GM19438 (cell line): Measurements from ENCODE around the gene CSE1L.
"Not testable (repeated sequence)": the region's sequence is repeated elsewhere in the genome, so short reads cannot be mapped to it uniquely, and the experiment has no call there.

Experiments
- ATAC-seq: cut with Tn5 transposase; IDR thresholded peaks from one replicate; pipeline ENCODE4 v1.9.1; 2021; ENCODE audit warnings: low read depth; ENCODE audit not compliant: unreplicated experiment

Gene CSE1L

DNA sequence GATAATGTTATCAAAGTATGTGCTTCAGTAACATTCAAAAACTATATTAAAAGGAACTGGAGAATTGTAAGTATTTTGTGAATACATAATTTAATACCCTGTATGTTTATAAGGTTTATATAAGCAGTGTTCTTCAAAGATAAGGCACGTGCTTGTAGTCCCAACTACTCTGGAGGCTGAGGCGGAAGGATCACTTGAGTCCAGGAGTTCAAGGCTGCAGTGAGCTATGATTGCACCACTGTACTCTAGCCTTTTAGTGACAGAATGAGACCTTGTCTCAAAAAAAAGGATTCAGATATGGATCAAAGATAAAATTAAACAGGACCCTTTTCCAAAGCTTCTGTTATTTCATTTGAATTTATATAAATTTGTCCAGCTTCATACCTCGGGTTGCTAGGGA lies 17.2 kb downstream of the CSE1L start:
- no peak for ATAC-seq

DNA sequence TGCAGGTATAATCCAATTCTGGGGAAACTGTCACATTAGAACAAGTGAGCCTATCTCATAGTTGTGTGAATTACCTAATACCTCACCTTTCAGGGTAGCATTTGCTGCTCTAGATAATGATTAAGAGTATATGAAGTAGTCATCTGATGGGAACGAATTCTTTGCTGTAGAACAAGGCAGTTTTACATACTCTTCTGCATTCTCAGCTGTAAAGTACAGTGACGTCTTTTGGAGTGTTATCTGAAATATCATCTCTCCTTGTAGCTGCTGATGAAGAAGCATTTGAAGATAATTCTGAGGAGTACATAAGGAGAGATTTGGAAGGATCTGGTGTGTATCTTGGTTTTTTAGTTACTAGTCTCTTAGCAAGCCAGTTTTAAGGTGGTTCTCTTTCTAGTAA lies 28.4 kb downstream of the CSE1L start:
- no peak for ATAC-seq

DNA sequence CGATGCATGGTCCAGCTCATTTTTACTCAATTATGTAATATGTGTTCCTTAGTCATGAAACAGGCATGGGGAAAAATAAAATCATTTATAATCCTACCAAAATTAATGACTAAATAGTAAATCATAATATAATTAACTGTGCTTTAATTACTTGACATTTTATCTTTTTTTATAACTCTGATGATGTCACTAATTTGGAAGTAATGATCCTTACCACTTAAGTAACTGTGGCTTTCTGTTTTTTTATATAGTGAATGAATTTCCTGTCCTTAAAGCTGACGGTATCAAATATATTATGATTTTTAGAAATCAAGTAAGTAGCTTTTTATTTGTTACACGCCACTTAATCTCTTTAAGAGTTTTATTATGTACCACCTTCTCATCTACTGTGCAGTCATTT lies 32.2 kb downstream of the CSE1L start:
- ATAC-seq = no peak

DNA sequence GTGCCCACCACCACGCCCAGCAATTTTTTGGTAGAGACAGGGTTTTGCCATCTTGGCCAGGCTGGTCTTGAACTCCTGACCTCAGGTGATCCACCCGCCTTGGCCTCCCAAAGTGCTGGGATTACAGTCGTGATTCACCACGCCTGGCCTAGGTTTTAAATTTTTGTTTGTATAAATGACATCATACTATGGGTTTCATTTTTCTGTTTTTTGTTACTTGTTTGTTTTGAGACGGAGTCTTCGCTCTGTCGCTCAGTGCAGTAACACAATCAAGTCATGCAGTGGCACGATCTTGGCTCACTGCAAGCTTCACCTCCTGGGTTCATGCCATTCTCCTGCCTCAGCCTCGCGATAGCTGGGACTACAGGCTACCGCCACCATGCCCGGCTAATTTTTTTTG lies 36.2 kb downstream of the CSE1L start:
- not testable (repeated sequence) for ATAC-seq

DNA sequence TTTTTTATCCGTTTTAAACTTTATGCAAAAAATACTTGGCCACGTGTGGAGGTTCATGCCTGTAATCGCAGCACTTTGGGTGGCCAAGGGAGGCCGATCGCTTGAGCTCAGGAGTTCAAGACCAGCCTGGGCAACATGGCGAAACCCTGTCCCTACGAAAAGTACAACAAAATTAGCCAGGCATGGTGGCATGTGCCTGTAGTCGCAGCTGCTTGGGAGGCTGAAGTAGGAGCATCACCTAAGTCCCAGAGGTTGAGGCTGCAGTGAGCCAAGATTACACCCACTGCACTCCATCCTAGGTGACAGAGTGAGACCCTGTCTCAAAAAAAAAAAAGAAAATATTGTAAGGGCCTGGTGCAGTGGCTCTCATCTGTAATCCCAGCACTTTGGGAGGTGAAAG lies 45.0 kb downstream of the CSE1L start:
- no peak for ATAC-seq

DNA sequence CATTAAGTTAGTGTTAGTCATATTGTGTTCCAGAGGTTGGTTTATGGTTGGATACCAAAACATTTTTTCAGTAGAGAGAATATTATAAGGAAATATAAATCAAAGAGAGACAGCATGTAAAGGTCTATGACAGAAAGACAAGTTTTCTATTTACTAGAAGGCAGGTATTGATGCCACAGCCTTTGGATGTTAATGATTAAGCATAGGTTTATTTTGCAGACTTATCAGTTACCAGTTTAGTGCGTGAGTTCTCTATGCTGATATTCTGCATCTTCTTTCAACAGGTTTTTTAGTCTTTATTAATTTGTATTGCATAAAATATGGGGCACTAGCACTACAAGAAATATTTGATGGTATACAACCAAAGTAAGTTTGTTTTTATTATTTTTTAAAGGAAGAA lies 45.6 kb downstream of the CSE1L start:
- no peak for ATAC-seq

DNA sequence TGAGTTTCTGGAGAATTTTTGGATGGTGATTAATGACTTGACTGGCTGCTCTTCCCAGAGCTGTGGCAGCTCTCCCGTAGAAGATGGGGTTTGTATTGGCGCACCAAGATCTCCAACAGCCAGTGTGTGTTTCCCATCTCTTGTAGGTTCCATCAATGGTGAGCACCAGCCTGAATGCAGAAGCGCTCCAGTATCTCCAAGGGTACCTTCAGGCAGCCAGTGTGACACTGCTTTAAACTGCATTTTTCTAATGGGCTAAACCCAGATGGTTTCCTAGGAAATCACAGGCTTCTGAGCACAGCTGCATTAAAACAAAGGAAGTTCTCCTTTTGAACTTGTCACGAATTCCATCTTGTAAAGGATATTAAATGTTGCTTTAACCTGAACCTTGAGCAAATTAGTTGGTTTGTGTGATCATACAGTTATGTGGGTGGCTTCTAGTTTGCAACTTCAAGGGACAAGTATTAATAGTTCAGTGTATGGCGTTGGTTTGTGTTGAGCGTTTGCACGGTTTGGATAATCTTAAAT lies 50.2 kb downstream of the CSE1L start:
- no peak for ATAC-seq

DNA sequence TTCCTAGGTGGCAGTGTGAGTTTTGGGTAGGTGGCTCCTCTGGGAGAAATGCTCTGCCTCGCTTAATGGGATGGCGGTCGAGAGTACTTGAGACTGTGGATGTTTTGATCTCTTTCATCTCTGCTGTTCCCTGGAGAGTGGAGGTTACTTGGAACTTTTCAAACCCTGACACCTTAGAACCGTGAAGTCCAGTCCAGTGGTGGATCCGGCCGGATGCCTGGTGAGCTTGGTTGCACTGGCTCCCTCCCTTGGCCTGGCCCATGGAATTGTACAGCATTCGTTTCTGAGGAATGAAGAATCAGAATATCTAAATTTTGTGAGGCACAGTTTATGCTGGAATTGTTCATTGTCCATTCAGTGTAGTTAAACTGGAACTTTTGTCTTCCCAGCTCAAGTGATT lies 51.0 kb downstream of the CSE1L start:
- ATAC-seq = no peak

DNA sequence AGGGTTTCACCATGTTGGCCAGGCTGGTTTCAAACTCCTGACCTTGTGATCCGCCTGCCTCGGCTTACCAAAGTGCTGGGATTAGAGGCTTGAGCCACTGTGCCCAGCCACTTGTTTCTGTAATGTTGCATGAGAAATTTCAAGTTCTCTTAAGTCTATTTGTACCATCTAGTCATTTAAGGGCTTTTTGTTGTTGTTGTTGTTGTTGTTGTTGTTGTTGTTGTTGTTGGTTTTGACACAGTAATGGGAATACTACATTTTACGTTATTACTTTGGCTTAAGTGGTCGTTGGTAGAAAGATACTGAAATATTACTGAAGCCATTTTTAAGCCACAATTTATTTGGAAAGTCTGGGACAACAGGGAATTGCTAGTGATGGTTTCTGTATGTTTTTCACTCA lies 52.0 kb downstream of the CSE1L start:
- no peak for ATAC-seq

DNA sequence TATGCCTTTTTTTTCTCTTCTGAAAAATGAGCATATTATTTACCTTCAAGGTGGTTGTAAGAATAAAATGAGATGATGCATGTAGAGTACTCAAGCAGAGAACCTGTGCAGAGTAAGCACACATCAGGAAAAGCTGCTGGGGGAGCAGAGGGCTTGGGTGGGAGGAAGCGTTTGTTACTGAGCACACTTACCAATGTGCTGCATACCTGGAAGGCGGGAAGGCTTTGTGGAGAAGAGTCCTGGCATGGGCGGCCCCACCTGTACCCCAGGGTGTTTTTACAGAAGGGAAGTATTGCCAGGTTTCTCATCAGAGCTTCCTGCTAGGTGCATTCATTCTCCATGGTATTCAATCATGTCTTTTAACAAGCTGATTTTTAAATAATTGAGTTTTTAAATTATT lies 52.9 kb downstream of the CSE1L start:
- ATAC-seq = no peak

DNA sequence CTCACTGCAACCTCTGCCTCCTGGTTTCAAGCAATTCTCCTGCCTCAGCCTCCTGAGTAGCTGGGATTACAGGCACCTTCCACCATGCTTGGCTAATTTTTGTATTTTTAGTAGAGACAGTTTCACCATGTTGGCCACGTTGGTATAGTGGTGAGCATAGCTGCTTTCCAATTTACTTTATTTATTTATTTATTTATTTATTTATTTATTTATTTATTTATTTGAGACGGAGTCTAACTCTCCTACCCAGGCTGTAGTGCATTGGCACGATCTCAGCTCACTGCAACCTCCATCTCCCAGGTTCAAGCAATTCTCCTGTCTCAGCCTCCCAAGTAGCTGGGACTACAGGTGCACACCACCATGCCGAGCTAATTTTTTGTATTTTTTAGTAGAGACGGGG lies 54.2 kb downstream of the CSE1L start:
- not testable (repeated sequence) for ATAC-seq

DNA sequence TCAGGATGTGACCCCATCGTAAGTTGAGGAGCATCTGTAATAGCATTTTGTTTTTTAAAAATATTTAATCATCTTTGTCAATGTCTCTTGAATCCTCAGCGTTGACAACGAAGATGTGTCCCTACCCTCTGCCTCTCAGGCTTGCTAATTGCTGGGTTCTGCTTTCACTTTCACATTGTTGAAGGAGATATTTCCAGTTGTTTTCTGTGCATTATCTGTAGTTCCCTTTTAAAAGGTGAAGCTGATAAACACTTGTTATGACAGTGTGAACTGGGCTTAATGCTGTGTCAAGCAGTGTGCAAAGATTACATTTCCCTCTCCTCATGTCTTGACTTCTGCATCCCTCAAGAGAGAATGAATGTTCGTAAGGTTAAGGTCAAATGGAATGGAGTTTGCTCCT lies 54.9 kb downstream of the CSE1L start:
- no peak for ATAC-seq

DNA sequence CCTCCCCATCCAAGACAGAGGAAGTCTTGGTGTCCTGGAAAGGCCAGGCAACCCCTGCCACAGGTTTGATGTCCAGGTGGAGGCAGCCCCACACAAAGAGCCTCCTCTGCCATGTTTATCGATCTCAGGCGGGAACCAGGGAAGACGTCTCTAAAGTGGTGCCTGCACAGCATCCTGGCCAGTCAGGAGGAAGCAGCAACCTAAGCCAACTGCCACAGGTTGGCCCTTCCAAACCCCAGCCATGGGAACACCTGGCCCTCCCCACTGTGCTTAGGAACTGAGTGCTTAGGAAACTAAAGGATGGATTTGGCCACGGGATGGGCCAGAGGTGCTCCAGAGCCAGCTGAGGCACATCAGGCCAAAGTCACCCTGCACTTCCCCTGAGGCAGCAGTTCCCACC lies 56.9 kb downstream of the CSE1L start:
- no peak for ATAC-seq

DNA sequence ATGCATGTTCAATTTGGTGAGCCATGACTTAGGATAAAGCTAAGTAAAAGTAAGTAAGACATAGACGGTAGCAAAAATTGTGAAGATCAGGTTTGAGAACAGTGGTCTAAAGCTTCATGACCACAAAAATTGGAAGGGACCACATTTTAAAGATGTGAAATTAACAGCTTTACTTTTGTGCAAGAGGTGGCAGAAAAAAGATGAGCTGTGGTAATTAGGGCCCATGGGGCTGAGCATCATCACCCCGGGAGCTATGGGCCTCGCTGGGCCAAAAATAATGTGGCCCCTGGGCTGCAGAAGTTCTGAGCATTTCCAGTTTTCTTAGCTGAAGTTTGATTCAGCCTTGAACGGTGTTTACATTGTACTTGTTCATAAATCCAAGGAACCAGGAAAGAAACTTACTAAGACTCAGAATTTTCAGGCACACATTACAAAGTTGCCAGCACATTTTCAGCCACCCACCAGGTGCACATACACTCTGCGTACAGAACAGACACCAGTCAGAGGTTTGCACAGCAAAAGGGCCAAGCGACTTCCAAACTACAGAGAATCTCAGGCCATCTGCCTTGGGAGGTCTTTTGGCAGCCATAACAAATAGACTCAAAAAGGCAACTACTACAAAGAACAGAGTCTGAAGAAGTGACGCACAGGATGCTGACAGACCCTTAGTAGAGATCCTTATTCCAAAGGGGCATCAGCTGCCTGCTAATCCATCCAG lies 57.7 kb downstream of the CSE1L start:
- ATAC-seq = no peak

DNA sequence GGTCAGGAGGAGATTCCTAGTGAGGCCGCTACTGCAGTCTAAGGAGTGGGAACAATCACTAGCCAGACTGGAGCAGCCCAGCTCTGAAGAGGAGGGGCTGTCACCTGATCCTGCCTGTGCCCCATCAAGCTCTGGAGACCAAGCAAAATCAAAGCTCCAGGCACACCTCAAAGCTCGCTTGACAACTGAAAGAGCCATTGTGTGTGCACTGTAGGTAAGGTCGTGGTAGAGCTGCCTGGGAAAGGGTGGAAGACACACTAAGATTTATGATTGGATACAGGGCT lies 58.2 kb downstream of the CSE1L start:
- ATAC-seq = no peak

DNA sequence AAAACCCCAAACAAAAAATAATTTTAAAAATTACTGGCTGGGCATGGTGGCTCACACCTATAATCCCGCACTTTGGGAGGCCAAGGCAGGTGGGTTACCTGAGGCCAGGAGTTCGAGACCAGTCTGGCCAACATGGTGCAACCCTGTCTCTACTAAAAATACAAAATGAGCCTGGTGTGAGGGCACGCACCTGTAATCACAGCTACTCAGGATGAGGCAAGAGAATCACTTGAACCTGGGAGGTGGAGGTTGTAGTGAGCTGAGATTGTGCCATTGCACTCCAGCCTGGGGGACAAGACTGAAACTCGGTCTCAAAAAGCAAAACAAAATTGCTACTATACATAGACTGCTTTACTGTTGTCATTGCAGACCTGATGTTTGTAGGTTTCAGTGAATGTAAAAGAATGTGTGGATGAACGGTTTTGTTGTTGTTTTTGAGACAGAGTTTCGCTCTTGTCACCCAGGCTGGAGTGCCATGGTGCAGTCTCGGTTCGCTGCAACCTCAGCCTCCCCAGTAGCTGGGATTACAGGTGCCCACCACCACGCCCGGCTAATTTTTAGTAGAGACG lies 59.0 kb downstream of the CSE1L start:
- ATAC-seq = not testable (repeated sequence)

DNA sequence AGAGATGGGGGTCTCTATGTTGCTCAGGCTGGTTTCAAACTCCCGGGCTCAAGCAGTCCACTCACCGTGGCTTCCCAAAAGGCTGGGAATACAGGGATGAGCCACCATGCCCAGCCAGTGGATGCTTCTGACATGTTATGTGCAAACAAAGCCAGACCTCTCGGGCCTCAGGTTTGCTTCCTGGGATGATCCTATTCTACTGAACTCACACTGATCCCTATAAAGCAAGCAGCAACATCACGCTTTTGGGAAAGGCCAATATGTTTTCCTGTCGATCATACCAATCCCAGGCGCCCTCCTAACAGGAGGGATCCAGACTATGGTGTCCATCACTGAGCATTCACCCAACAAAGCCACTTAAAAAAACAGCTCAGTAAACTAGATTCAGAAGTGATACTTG lies 60.2 kb downstream of the CSE1L start:
- no peak for ATAC-seq

DNA sequence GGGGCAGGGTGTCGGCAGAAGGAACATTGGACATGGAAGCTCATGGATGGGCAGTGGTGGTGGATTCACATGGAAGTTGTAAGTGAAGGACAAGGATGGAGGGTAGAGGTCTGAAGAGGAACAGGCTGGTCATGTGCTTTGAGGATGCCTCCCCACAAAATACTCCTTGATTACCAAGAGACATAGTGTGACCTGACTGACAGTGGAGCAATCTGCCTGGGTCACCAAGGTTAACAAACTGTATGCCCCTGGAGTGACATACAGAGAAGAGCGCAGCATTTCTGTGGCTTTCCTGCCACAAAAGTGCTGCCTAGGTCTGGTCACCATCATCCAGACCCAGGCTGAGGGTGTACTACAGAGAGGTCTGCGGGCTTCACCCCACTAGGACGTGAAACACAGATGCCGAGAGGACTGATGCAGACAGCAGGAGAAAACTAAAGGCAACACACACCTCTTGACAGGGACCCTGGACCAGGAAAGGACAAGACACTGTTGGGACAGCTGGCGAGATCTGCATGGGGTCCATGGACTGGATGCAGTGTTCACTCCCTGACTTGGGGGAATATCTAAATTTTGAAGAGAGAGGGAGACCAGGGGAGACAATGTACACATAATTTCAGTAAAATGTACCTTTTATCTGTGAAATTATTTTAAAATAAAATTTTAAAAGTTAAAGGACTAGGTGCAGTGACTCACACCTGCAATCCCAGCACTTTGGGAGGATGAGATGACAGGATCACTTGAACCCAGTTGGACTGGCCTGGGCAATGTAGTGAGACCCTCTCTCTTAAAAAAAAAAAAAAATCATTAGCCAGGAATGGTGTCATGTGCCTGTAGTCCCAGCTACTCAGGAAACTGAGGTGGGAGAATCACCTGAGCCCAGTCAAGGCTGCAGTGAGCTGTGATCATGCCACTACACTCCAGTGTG lies 64.9 kb downstream of the CSE1L start:
- no peak for ATAC-seq

DNA sequence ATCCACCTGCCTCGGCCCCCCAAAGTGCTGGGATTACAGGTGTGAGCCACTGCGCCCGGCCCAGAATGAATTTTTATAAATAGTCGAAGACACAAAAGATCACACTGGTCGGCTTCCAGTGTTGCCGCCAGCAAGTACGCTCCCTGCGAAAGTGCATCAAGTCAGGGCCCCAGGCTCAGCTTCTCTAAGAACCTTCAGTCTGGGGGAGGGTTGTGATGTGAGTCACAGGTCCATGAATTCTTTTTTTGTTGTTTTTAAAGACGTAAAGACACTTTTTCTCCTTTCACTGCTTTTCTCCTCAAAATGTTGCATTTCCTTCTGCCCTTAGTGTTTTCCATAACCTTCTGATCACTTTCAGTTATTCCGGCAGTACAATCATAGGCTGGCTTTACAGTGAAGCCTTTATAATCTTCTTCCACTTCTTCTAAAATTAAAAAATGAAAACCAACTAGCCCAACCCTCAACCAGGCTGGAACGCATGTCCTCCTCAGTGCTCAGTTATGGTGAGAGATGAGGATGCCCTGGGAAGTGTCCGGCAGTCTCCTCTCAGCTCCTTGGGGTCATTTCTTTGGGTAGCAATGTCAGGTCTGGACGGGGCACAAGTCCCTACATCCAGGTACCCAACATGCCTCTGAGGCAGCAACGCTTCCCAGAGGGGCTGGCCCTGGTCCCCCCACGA lies 66.6 kb downstream of the CSE1L start:
- ATAC-seq = no peak

DNA sequence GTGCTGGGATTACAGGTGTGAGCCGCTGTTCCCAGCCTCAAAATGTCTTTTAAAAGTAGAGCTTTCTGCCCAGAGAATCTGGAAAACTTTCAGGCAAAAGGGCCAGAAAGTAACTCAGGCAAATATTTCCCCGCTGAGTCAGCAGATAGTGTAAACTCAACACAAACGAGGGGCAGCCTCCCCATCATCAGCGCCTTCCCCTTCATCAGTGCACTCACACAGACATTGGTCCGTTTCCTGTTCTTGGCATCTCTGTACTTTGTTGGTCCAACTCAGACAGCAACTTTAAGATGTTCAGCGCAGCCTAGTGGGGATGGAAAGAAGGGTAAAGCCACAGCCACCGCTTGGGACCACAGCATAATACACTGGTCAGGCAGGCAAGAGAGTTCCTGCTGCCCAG lies 69.5 kb downstream of the CSE1L start:
- no peak for ATAC-seq

DNA sequence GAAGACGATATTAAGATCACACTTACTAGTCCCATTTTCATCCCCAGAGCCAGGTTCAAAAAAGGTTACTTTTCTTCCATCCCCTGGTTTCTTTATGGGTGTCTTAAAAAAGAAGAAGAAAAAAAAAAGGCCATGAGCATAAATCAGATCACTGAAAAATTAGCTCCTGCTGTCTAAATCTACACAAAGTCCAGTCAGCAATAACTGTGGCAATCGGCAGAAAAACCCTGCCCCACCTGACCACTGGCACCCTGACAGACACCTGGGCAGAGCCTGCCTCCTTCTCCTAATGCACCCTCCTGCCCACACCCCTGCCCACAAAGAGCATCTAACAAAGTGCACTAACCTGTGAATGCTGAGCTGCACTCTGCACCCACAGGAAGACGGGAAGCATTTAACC lies 72.2 kb downstream of the CSE1L start:
- no peak for ATAC-seq
